ENCODE measurements around the gene TBX6. TPM values are rescaled to one million over a fixed set of nuclear protein-coding genes. Genes with fewer than 3 reads are reported as not detected.
A peak's percentile ranks its signal among the peaks of the same experiment; 100 is the strongest.

TBX6 gene
- total RNA-seq, 1 experiment from 2014 or later = 5.1 TPM

- TF ChIP-seq ERG (CRISPR knock-in tag; IDR thresholded peaks at IDR 0.05) (0 out of 2 replicates have a peak, but pooled peaks have one; percentile 10), TEAD4 (CRISPR knock-in tag; IDR thresholded peaks at IDR 0.05) (no peak), SOX15 (CRISPR knock-in tag; IDR thresholded peaks at IDR 0.05) (no peak), ZNF425 (CRISPR knock-in tag; conservative IDR thresholded peaks at IDR 0.05) (no peak), RORB (CRISPR knock-in tag; IDR thresholded peaks at IDR 0.05) (no peak), MYBL2 (CRISPR knock-in tag; IDR thresholded peaks at IDR 0.05) (0 out of 2 replicates have a peak, but pooled peaks have one; percentile 9), ZNF532 (CRISPR knock-in tag; IDR thresholded peaks at IDR 0.05; ENCODE audit: borderline replicate concordance) (no peak), HMGA2 (CRISPR knock-in tag; IDR thresholded peaks at IDR 0.05) (no peak), ARID4B (CRISPR knock-in tag; IDR thresholded peaks at IDR 0.05; ENCODE audit: borderline replicate concordance) (no peak), TP53 (CRISPR knock-in tag; IDR thresholded peaks at IDR 0.05) (no peak), USF1 (CRISPR knock-in tag; IDR thresholded peaks at IDR 0.05) (no peak), MXD4 (CRISPR knock-in tag; IDR thresholded peaks at IDR 0.05; ENCODE audit: borderline replicate concordance) (no peak), ESRRA (CRISPR knock-in tag; IDR thresholded peaks at IDR 0.05; ENCODE audit: borderline replicate concordance) (no peak), ZNF219 (CRISPR knock-in tag; IDR thresholded peaks at IDR 0.05; ENCODE audit: borderline replicate concordance) (no peak), ZBTB43 (CRISPR knock-in tag; IDR thresholded peaks at IDR 0.05) (0 out of 2 replicates have a peak, but pooled peaks have one; percentile 9), AR (CRISPR knock-in tag; IDR thresholded peaks at IDR 0.05) (no peak), ZMAT4 (CRISPR knock-in tag; IDR thresholded peaks at IDR 0.05) (no peak), NR3C1 (CRISPR knock-in tag; conservative IDR thresholded peaks at IDR 0.05; ENCODE audit: low read depth) (no peak), CDX4 (CRISPR knock-in tag; IDR thresholded peaks at IDR 0.05; ENCODE audit: borderline replicate concordance) (no peak)
Measured at GRCh38 chr16:30113031-30113710, 21.4 kb upstream of the TBX6 start, which contains the start of gene GDPD3 (continued).

All from WTC11 (cell line).